Measurements from ENCODE around the gene PSG1. TPM values are rescaled to one million over a fixed set of nuclear protein-coding genes. Genes with fewer than 3 reads are reported as not detected.
"Not testable (repeated sequence)": the region's sequence is repeated elsewhere in the genome, so short reads cannot be mapped to it uniquely, and the experiment has no call there.

The PSG1 gene
- total RNA-seq, 1 experiment from 2014 or later, result not detected

- not testable (repeated sequence) for H3K4me3 Mint-ChIP-seq; H3K27ac Mint-ChIP-seq; H4K5ac ChIP-seq (ENCODE audit: insufficient read length, low read depth, low read length); H3K23ac ChIP-seq (ENCODE audit: insufficient read length, low read depth, low read length); H3K4me1 Mint-ChIP-seq; H3K56ac ChIP-seq (ENCODE audit: insufficient read length, low read depth, low read length); H2BK12ac ChIP-seq (ENCODE audit: insufficient read length, low read depth, low read length); H2AFZ ChIP-seq (ENCODE audit: low read length); H3K27me3 ChIP-seq (ENCODE audit: insufficient read depth, low read length); DNase-seq; H2BK120ac ChIP-seq (ENCODE audit: low read depth, low read length, poor library complexity, severe bottlenecking); H3K9ac ChIP-seq (ENCODE audit: extremely low read depth, insufficient read length, low read length); H4K20me1 ChIP-seq (ENCODE audit: control insufficient read depth, insufficient read depth, insufficient read length); H2BK15ac ChIP-seq (ENCODE audit: low read depth, low read length); H3K23me2 ChIP-seq (ENCODE audit: insufficient read length, low read depth, low read length, poor library complexity, severe bottlenecking); H3K79me2 ChIP-seq (ENCODE audit: insufficient read depth, low read length); H3K18ac ChIP-seq (ENCODE audit: insufficient read length, low read depth, low read length); H4K91ac ChIP-seq (ENCODE audit: insufficient read length, low read depth, low read length); H2BK5ac ChIP-seq (ENCODE audit: insufficient read length, low read length); H3K14ac ChIP-seq (ENCODE audit: insufficient read depth, low read length); H4K8ac ChIP-seq (replicated peaks; ENCODE audit: insufficient read length, low read depth, low read length); H3K4ac ChIP-seq (ENCODE audit: low read depth, low read length); H3T11ph ChIP-seq (ENCODE audit: low read length); H2AK5ac ChIP-seq (ENCODE audit: insufficient read length, low read length); H3K4me1 ChIP-seq (ENCODE audit: insufficient read depth, low read length); H3K4me2 ChIP-seq (ENCODE audit: insufficient read depth, insufficient read length, low read length); H3K79me1 ChIP-seq (ENCODE audit: insufficient read depth, low read depth, low read length, poor library complexity, severe bottlenecking); H2BK20ac ChIP-seq (ENCODE audit: low read depth, low read length, poor library complexity, severe bottlenecking); H3K27ac ChIP-seq (ENCODE audit: insufficient read length, low read depth, low read length); H3K27me3 Mint-ChIP-seq (ENCODE audit: low read depth)
- H3K9me3 ChIP-seq (ENCODE audit: control insufficient read depth, low read depth, low read length), result peaks cover 65% of the 10 kb centered on the region
- H3K9me3 Mint-ChIP-seq, result peaks cover 90 to 92% of the 10 kb centered on the region in 2 experiments
- no CpG with 5 or more reads among the region's 1 CpG for WGBS (ENCODE audit: extremely low coverage, insufficient read length, low lambda C conversion rate)
- peaks cover 18 to 41% (median 21%) of the 10 kb centered on the region in 3 experiments; a peak in 6 of 7 replicates for H3K36me3 Mint-ChIP-seq (ENCODE audit: insufficient read depth in 1 of 3, low read depth in 3 of 3)
Observed at GRCh38 chr19:42853231-42853630, 26.3 kb downstream of the PSG1 start.

- H3K4me3 Mint-ChIP-seq; H2BK15ac ChIP-seq (ENCODE audit: low read depth, low read length); H3K4me1 ChIP-seq (ENCODE audit: insufficient read depth, low read length); H2BK12ac ChIP-seq (ENCODE audit: insufficient read length, low read depth, low read length); H3K4ac ChIP-seq (ENCODE audit: low read depth, low read length); H3K18ac ChIP-seq (ENCODE audit: insufficient read length, low read depth, low read length); H3K4me1 Mint-ChIP-seq; H3K27ac Mint-ChIP-seq; H3K27ac ChIP-seq (ENCODE audit: insufficient read length, low read depth, low read length); H3K27me3 ChIP-seq (ENCODE audit: insufficient read depth, low read length); H3K14ac ChIP-seq (ENCODE audit: insufficient read depth, low read length); DNase-seq; H3K9ac ChIP-seq (ENCODE audit: extremely low read depth, insufficient read length, low read length); H3K23ac ChIP-seq (ENCODE audit: insufficient read length, low read depth, low read length); H3K79me2 ChIP-seq (ENCODE audit: insufficient read depth, low read length); H3K23me2 ChIP-seq (ENCODE audit: insufficient read length, low read depth, low read length, poor library complexity, severe bottlenecking); H2AFZ ChIP-seq (ENCODE audit: low read length); H2BK20ac ChIP-seq (ENCODE audit: low read depth, low read length, poor library complexity, severe bottlenecking); H2AK5ac ChIP-seq (ENCODE audit: insufficient read length, low read length); H3T11ph ChIP-seq (ENCODE audit: low read length); H3K27me3 Mint-ChIP-seq (ENCODE audit: low read depth); H3K56ac ChIP-seq (ENCODE audit: insufficient read length, low read depth, low read length); H4K5ac ChIP-seq (ENCODE audit: insufficient read length, low read depth, low read length); H4K20me1 ChIP-seq (ENCODE audit: control insufficient read depth, insufficient read depth, insufficient read length); H2BK120ac ChIP-seq (ENCODE audit: low read depth, low read length, poor library complexity, severe bottlenecking); H3K79me1 ChIP-seq (ENCODE audit: insufficient read depth, low read depth, low read length, poor library complexity, severe bottlenecking); H4K91ac ChIP-seq (ENCODE audit: insufficient read length, low read depth, low read length); H3K4me2 ChIP-seq (ENCODE audit: insufficient read depth, insufficient read length, low read length); H2BK5ac ChIP-seq (ENCODE audit: insufficient read length, low read length); H4K8ac ChIP-seq (replicated peaks; ENCODE audit: insufficient read length, low read depth, low read length): not testable (repeated sequence)
- Mint-ChIP-seq H3K36me3 (ENCODE audit: insufficient read depth in 1 of 3, low read depth in 3 of 3) (peaks cover 16 to 41% (median 21%) of the 10 kb centered on the region in 3 experiments; a peak in 6 of 7 replicates), H3K9me3 (peaks cover 90 to 92% of the 10 kb centered on the region in 2 experiments)
- H3K9me3 ChIP-seq (ENCODE audit: control insufficient read depth, low read depth, low read length), result peaks cover 64% of the 10 kb centered on the region
Observed at GRCh38 chr19:42852821-42853220, 26.7 kb downstream of the PSG1 start.

Data from H9 (cell line).